HG03469 (cell line): ENCODE measurements around the gene PKN2.
"Not testable (repeated sequence)": the region's sequence is repeated elsewhere in the genome, so short reads cannot be mapped to it uniquely, and the experiment has no call there.

Experiments
- ATAC-seq: cut with Tn5 transposase; IDR thresholded peaks from one replicate; pipeline ENCODE4 v1.9.1; 2021; ENCODE audit warnings: mild to moderate bottlenecking, moderate library complexity, moderate number of reproducible peaks; ENCODE audit not compliant: unreplicated experiment

PKN2 gene

GRCh38 chr1:88784551-88784950 is 100.5 kb downstream of the PKN2 start:
- ATAC-seq: no peak

GRCh38 chr1:88787023-88787903 is 103.2 kb downstream of the PKN2 start:
- no peak for ATAC-seq

GRCh38 chr1:88791192-88791591 is 107.1 kb downstream of the PKN2 start:
- no peak for ATAC-seq

- ATAC-seq: no peak
Measured at GRCh38 chr1:88799491-88799890, 115.4 kb downstream of the PKN2 start.

- ATAC-seq: no peak
Measured at GRCh38 chr1:88800382-88801051, 116.4 kb downstream of the PKN2 start.

GRCh38 chr1:88801575-88802208 is 117.6 kb downstream of the PKN2 start:
- ATAC-seq: no peak

GRCh38 chr1:88802404-88802803 is 118.3 kb downstream of the PKN2 start:
- ATAC-seq: no peak

GRCh38 chr1:88802950-88803349 is 118.9 kb downstream of the PKN2 start:
- no peak for ATAC-seq

- no peak for ATAC-seq
Measured at GRCh38 chr1:88803444-88803843, 119.4 kb downstream of the PKN2 start.

GRCh38 chr1:88812366-88812765 is 128.3 kb downstream of the PKN2 start:
- no peak for ATAC-seq

GRCh38 chr1:88813471-88813870 is 129.4 kb downstream of the PKN2 start:
- no peak for ATAC-seq

GRCh38 chr1:88819642-88820041 is 135.6 kb downstream of the PKN2 start:
- not testable (repeated sequence) for ATAC-seq

GRCh38 chr1:88825721-88826120 is 141.6 kb downstream of the PKN2 start:
- no peak for ATAC-seq

- ATAC-seq: no peak
Measured at GRCh38 chr1:88847643-88848042, 163.6 kb downstream of the PKN2 start.

GRCh38 chr1:88851303-88852063 is 167.4 kb downstream of the PKN2 start:
- no peak for ATAC-seq

- ATAC-seq: no peak
Measured at GRCh38 chr1:88867743-88868521, 183.9 kb downstream of the PKN2 start.

GRCh38 chr1:88869644-88870043 is 185.6 kb downstream of the PKN2 start:
- not testable (repeated sequence) for ATAC-seq

- ATAC-seq: no peak
Measured at GRCh38 chr1:88873737-88874349, 189.8 kb downstream of the PKN2 start.

- ATAC-seq: no peak
Measured at GRCh38 chr1:88875595-88875994, 191.5 kb downstream of the PKN2 start.
